SJCRH30 (cell line): Measurements from ENCODE around the gene UTS2. TPM values are rescaled to one million over a fixed set of nuclear protein-coding genes. Genes with fewer than 3 reads are reported as not detected.
A peak's percentile ranks its signal among the peaks of the same experiment; 100 is the strongest.

Experiments used
- DNase-seq, 2 experiments: peaks; one replicate each; pipeline ENCODE4 v3.0.0-alpha.2; 2015 to 2020
- H3K27ac ChIP-seq: fragments of 250-450 bp; sonication (Bioruptor Pico); 2 replicates; pipeline ENCODE4 v1.5.1; 2020; ENCODE audit warnings: mild to moderate bottlenecking, moderate library complexity
- H3K27me3 ChIP-seq: fragments of 250-450 bp; sonication (Bioruptor Pico); 2 replicates; pipeline ENCODE4 v1.5.1; 2020; ENCODE audit warnings: mild to moderate bottlenecking, moderate library complexity
- H3K36me3 ChIP-seq: fragments of 250-450 bp; sonication (Bioruptor Pico); 2 replicates; pipeline ENCODE4 v1.5.1; 2020; ENCODE audit warnings: mild to moderate bottlenecking, moderate library complexity
- H3K4me1 ChIP-seq: fragments of 250-450 bp; sonication (Bioruptor Pico); 2 replicates; pipeline ENCODE4 v1.5.1; 2020; ENCODE audit warnings: mild to moderate bottlenecking, moderate library complexity
- H3K4me3 ChIP-seq: fragments of 250-450 bp; sonication (Bioruptor Pico); 2 replicates; pipeline ENCODE4 v1.5.1; 2020; ENCODE audit warnings: mild to moderate bottlenecking, moderate library complexity
- H3K9me3 ChIP-seq: fragments of 250-450 bp; sonication (Bioruptor Pico); replicated peaks from 2 replicates; pipeline ENCODE4 v1.5.1; 2020; ENCODE audit warnings: mild to moderate bottlenecking, moderate library complexity
- total RNA-seq: library from RNA; depleted of rRNA; stranded (reverse); fragments of >200 nt; shearing (Covaris generic); gene quantifications from 2 replicates; pipeline ENCODE4 v1.2.3, GENCODE V29; 2014

The UTS2 gene
- total RNA-seq, 1 experiment from 2014 or later, result not detected

GRCh38 chr1:7853684-7854026, 790 bp upstream of the UTS2 start:
- H3K4me3 ChIP-seq, result no peak overlapping the region
- no peak for DNase-seq
- no peaks in the 10 kb centered on the region; the same call in 1 of the 2 replicates for H3K9me3 ChIP-seq
- 0 out of 2 replicates have a peak, but pooled peaks cover 3% of the 10 kb centered on the region for H3K27me3 ChIP-seq
- H3K4me1 ChIP-seq, result no peaks in the 10 kb centered on the region
- no peak overlapping the region for H3K27ac ChIP-seq
- H3K36me3 ChIP-seq, result no peaks in the 10 kb centered on the region

GRCh38 chr1:7850786-7851185, 2.1 kb downstream of the UTS2 start:
- H3K27ac ChIP-seq, result no peak overlapping the region
- no peaks in the 10 kb centered on the region; the same call in 1 of the 2 replicates for H3K9me3 ChIP-seq
- H3K27me3 ChIP-seq, result no peaks in the 10 kb centered on the region
- no peak overlapping the region for H3K4me3 ChIP-seq
- H3K36me3 ChIP-seq, result no peaks in the 10 kb centered on the region
- no peaks in the 10 kb centered on the region for H3K4me1 ChIP-seq
- DNase-seq, result no peak

GRCh38 chr1:7847599-7847998, 5.3 kb downstream of the UTS2 start:
- Histone ChIP-seq H3K9me3 (no peaks in the 10 kb centered on the region), H3K27ac (no peak overlapping the region), H3K4me3 (no peak overlapping the region), H3K36me3 (no peaks in the 10 kb centered on the region), H3K27me3 (no peaks in the 10 kb centered on the region), H3K4me1 (no peaks in the 10 kb centered on the region)
- no peak for DNase-seq

- H3K4me3 ChIP-seq, result no peak overlapping the region
- H3K4me1 ChIP-seq, result no peaks in the 10 kb centered on the region
- H3K9me3 ChIP-seq, result 0 out of 2 replicates have a peak, but pooled peaks cover 3% of the 10 kb centered on the region
- H3K27me3 ChIP-seq, result no peaks in the 10 kb centered on the region
- H3K27ac ChIP-seq, result no peak overlapping the region
- no peak for DNase-seq
- no peaks in the 10 kb centered on the region for H3K36me3 ChIP-seq
Measured at GRCh38 chr1:7846656-7847055, 6.2 kb downstream of the UTS2 start.

- no peaks in the 10 kb centered on the region for H3K27me3 ChIP-seq
- no peak for DNase-seq
Measured at GRCh38 chr1:7845761-7846160, 7.1 kb downstream of the UTS2 start.

GRCh38 chr1:7842517-7842916, 10.3 kb downstream of the UTS2 start:
- Histone ChIP-seq H3K9me3 (0 out of 2 replicates have a peak, but pooled peaks cover 9% of the 10 kb centered on the region), H3K4me3 (no peak overlapping the region), H3K36me3 (no peaks in the 10 kb centered on the region), H3K4me1 (no peaks in the 10 kb centered on the region), H3K27me3 (no peaks in the 10 kb centered on the region), H3K27ac (no peak overlapping the region)
- DNase-seq, result peak in 1 of 2 experiments; percentile 31

More at GRCh38 chr1:7845761-7846160, 7.1 kb downstream of the UTS2 start:
- no peak overlapping the region for H3K4me3 ChIP-seq
- 0 out of 2 replicates have a peak, but pooled peaks cover 3% of the 10 kb centered on the region for H3K9me3 ChIP-seq
- H3K36me3 ChIP-seq, result no peaks in the 10 kb centered on the region
- no peak overlapping the region for H3K27ac ChIP-seq
- no peaks in the 10 kb centered on the region for H3K4me1 ChIP-seq

- no peaks in the 10 kb centered on the region for H3K4me1 ChIP-seq
- no peak overlapping the region for H3K27ac ChIP-seq
- no peaks in the 10 kb centered on the region for H3K27me3 ChIP-seq
- DNase-seq, result no peak
- H3K9me3 ChIP-seq, result 0 out of 2 replicates have a peak, but pooled peaks cover 9% of the 10 kb centered on the region
- no peaks in the 10 kb centered on the region for H3K36me3 ChIP-seq
- no peak overlapping the region for H3K4me3 ChIP-seq
Measured at GRCh38 chr1:7839526-7839925, 13.3 kb downstream of the UTS2 start.

- DNase-seq, result no peak
- no peak overlapping the region for H3K4me3 ChIP-seq
- H3K27me3 ChIP-seq, result no peaks in the 10 kb centered on the region
- no peaks in the 10 kb centered on the region for H3K4me1 ChIP-seq
- H3K27ac ChIP-seq, result no peak overlapping the region
- H3K9me3 ChIP-seq, result 0 out of 2 replicates have a peak, but pooled peaks cover 9% of the 10 kb centered on the region
- no peaks in the 10 kb centered on the region for H3K36me3 ChIP-seq
Measured at GRCh38 chr1:7838714-7839113, 14.2 kb downstream of the UTS2 start.

GRCh38 chr1:7833035-7833434, 19.8 kb downstream of the UTS2 start:
- no peak overlapping the region for H3K4me3 ChIP-seq
- DNase-seq, result no peak
- H3K27ac ChIP-seq, result no peak overlapping the region
- H3K36me3 ChIP-seq, result no peaks in the 10 kb centered on the region
- no peaks in the 10 kb centered on the region for H3K4me1 ChIP-seq
- H3K27me3 ChIP-seq, result no peaks in the 10 kb centered on the region
- no peaks in the 10 kb centered on the region for H3K9me3 ChIP-seq

- DNase-seq, result no peak
Measured at GRCh38 chr1:7831458-7831857, 21.4 kb downstream of the UTS2 start.

GRCh38 chr1:7827126-7827955, 25.5 kb downstream of the UTS2 start:
- H3K36me3 ChIP-seq, result no peaks in the 10 kb centered on the region
- H3K9me3 ChIP-seq, result no peaks in the 10 kb centered on the region
- H3K27me3 ChIP-seq, result no peaks in the 10 kb centered on the region
- H3K4me1 ChIP-seq, result no peaks in the 10 kb centered on the region
- DNase-seq, result no peak
- no peak overlapping the region for H3K4me3 ChIP-seq
- no peak overlapping the region for H3K27ac ChIP-seq

More at GRCh38 chr1:7831458-7831857, 21.4 kb downstream of the UTS2 start:
- Histone ChIP-seq H3K4me1 (no peaks in the 10 kb centered on the region), H3K27me3 (no peaks in the 10 kb centered on the region), H3K9me3 (no peaks in the 10 kb centered on the region), H3K36me3 (no peaks in the 10 kb centered on the region), H3K27ac (no peak overlapping the region), H3K4me3 (no peak overlapping the region)

GRCh38 chr1:7826363-7826762, 26.5 kb downstream of the UTS2 start:
- H3K4me3 ChIP-seq, result no peak overlapping the region
- no peaks in the 10 kb centered on the region for H3K36me3 ChIP-seq
- no peaks in the 10 kb centered on the region for H3K9me3 ChIP-seq
- H3K4me1 ChIP-seq, result no peaks in the 10 kb centered on the region
- DNase-seq, result no peak
- H3K27ac ChIP-seq, result no peak overlapping the region
- no peaks in the 10 kb centered on the region for H3K27me3 ChIP-seq

GRCh38 chr1:7824701-7825100, 28.2 kb downstream of the UTS2 start:
- no peak for DNase-seq
- Histone ChIP-seq H3K4me3 (no peak overlapping the region), H3K27me3 (no peaks in the 10 kb centered on the region), H3K36me3 (no peaks in the 10 kb centered on the region), H3K9me3 (no peaks in the 10 kb centered on the region), H3K27ac (no peak overlapping the region), H3K4me1 (no peaks in the 10 kb centered on the region)

GRCh38 chr1:7821282-7821681, 31.6 kb downstream of the UTS2 start:
- DNase-seq, result no peak
- H3K36me3 ChIP-seq, result no peaks in the 10 kb centered on the region
- no peaks in the 10 kb centered on the region for H3K4me1 ChIP-seq
- H3K27me3 ChIP-seq, result no peaks in the 10 kb centered on the region
- H3K27ac ChIP-seq, result no peak overlapping the region
- H3K9me3 ChIP-seq, result no peaks in the 10 kb centered on the region
- no peak overlapping the region for H3K4me3 ChIP-seq

- Histone ChIP-seq H3K27ac (no peak overlapping the region), H3K4me3 (no peak overlapping the region), H3K27me3 (no peaks in the 10 kb centered on the region), H3K4me1 (no peaks in the 10 kb centered on the region), H3K9me3 (peaks cover 13% of the 10 kb centered on the region), H3K36me3 (no peaks in the 10 kb centered on the region; the same call in 1 of the 2 replicates)
- no peak for DNase-seq
Measured at GRCh38 chr1:7813677-7814373, 39.0 kb downstream of the UTS2 start.
